ENCODE data around the gene ALPK1.
"Not testable (repeated sequence)": the region's sequence is repeated elsewhere in the genome, so short reads cannot be mapped to it uniquely, and the experiment has no call there.

Gene ALPK1

DNA sequence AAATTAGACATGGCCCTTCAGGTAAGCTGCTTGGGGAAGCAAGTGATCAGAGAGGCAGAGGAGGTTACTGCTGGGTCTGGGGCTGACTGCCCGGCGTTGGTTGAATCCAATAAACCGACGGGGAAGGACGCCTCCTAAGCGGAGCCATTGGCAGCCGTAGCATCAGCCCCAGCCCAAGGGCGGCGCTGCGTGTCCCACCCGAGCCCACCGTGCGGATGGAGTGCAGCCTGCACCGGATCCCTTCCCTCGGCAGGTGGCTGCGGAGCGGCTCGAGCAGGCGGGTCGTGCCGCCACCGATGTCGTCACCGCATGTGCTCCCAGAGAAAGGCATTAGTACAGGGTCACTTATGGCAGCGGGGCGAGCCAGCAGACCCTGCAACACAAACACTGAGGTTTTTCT lies 82.1 kb downstream of the ALPK1 start:
- DNase-seq, result no peak

DNA sequence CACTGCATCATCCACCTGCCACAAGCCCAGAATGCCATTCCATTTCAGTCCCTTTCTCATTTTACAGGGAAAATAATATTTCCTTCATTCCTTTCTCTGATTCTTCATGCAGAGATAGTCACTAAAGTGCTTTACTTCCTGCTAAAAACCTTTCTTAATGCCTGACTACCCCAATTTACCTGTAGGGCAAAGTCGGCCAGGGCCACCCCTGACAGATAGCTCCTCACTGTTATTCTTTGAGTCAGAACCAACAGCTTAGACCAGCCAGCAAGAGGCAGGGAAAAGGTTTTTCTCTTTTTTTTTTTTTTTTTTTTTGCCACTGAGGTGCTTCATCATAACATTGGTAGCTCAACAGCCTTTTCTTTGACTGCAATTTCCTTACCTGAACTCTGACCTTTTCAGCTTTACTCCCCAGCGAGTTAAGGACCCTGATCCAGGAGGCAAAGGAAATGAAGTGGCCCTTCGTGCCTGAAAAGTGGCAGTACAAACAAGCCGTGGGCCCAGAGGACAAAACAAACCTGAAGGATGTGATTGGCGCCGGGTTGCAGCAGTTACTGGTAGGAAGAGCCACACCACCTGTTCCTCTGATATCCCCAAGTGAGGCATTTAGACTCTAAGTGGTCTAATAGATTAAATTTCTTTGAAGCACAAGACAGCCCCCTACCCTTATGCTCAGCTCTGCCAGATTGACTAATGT lies 85.0 kb downstream of the ALPK1 start:
- DNase-seq, result no peak

- DNase-seq, result no peak
Measured at GRCh38 chr4:112386071-112386470, 88.9 kb downstream of the ALPK1 start.

DNA sequence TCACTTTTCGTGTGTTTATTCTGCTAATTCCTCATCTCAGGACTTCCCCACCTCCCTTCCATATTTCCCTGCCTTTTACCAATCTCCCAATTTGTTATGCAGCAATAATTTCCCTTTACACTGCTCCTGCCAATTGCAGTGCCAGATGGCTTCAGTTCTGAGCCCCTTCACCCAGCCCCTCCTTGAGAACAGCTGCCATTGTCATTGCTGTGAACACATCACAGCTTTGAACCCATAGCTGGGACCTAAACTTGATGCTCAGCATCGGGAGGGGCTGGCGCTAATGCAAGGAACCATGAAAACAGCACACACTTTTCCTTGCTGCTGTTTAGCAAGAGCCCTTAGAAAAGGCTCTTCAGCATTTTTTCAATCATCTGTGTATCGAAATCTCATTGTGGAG lies 104.9 kb downstream of the ALPK1 start:
- no peak for DNase-seq

GRCh38 chr4:112403101-112403945 lies 106.2 kb downstream of the ALPK1 start:
- DNase-seq, result no peak

- no peak for DNase-seq
Measured at GRCh38 chr4:112410364-112410763, 113.2 kb downstream of the ALPK1 start.

DNA sequence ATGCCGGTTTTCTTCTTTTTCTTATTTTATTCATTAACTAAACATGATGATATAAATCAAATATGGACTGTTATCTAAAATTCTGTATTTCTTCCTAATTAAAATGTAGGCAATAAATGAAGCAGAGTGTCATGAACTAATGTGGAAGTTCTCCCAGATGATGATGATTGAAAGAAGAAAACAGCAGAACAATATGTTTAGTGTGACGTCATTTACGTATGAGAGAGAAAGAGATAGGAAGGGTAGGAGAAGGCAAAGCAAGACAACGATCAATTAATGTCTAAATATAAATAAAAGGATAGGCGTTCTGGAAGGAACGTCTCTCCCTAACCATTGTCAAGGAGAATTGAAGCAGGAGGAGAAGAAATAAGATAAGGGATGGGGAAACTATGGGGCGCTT lies 113.6 kb downstream of the ALPK1 start:
- DNase-seq, result no peak

GRCh38 chr4:112411781-112412550 lies 114.8 kb downstream of the ALPK1 start:
- DNase-seq, result no peak

DNA sequence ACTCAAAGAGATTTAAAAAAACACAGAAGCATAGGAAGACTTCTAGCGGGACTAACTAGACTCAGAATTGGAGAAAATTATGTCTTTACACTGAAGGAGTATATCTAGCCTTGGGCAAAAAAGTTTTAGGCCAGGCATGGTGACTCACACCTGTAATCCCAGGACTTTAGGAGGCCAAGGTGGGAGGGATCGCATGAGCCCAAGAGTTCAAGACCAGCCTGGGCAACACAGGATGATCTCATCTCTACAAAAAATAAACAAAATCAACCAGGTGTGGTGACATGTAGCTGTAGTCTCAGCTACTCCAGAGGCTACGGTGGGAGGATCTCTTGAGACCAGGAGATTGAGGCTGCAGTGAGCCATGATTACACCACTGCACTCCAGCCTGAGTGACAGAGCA lies 119.3 kb downstream of the ALPK1 start:
- no peak for DNase-seq

DNA sequence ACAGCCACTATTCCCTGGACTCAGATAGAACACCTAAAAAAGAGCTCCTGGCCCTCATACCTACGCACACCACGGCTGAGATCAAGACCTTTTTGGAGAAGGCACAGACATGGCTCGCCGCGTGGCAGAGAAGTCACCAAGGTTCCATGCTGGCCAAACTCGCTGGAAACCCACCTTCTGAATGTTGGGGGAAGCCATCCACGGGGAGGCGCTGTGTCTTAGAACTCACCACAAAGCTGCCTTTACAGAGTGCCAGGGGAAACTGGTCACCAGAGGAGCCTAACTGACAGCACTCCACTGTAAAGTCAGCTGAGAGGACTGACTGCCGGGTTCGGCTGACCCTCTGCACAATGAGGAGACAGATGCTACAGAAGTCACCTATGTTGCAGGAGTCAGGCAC lies 120.9 kb downstream of the ALPK1 start:
- no peak for DNase-seq

- DNase-seq, result no peak
Measured at GRCh38 chr4:112421911-112422310, 124.7 kb downstream of the ALPK1 start.

GRCh38 chr4:112422644-112423043 lies 125.5 kb downstream of the ALPK1 start:
- no peak for DNase-seq

GRCh38 chr4:112423591-112423990 lies 126.4 kb downstream of the ALPK1 start:
- no peak for DNase-seq

DNA sequence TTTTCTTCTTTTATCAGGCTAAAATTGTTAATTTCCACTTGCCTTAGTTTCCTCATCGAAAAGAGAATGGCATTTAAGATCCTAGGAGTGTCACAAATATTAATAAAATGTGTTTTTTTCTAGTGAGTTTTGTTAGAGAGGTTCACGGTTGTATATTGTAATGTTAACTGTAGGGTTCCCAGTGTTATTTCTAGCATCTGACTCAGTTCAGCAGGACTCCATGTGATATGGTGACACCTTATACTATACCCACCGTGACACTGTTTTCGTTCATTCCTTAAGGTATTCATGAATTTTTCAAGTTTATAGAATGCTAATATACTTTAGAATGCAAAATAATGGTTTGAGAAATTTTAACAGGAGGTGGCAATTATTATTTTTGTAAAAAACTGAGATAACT lies 128.7 kb downstream of the ALPK1 start:
- DNase-seq, result no peak

DNA sequence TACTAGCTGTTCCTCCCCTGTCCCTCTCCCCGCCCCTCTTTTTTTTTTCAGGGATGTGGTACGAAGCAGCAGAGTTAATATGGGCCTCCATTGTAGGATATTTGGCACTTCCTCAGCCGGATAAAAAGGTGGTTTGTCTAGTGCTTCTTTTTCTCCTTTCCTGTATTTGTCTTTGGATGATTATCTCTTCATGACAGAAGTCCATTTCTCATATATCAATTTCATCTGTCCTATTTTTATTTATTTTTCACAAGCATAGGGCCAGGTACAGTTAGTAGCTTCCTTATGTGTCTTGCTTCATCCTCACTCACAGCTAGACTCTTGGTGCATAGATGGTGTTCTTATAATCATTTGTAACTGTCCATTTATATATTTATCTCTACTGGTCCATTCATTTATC lies 129.2 kb downstream of the ALPK1 start:
- DNase-seq, result no peak

DNA sequence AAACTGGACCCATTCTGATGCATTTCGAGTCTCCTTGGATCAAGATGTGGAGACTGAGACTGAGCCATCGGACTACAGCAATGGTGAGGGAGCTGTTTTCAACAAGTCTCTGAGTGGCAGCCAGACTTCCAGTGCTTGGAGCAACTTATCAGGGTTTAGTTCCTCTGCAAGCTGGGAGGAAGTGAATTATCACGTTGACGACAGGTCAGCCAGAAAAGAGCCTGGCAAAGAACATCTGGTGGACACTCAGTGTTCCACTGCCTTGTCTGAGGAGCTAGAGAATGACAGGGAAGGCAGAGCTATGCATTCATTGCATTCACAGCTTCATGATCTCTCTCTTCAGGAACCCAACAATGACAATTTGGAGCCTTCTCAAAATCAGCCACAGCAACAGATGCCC lies 134.0 kb downstream of the ALPK1 start:
- DNase-seq, result no peak

GRCh38 chr4:112436987-112437386 lies 139.8 kb downstream of the ALPK1 start:
- DNase-seq, result no peak

DNA sequence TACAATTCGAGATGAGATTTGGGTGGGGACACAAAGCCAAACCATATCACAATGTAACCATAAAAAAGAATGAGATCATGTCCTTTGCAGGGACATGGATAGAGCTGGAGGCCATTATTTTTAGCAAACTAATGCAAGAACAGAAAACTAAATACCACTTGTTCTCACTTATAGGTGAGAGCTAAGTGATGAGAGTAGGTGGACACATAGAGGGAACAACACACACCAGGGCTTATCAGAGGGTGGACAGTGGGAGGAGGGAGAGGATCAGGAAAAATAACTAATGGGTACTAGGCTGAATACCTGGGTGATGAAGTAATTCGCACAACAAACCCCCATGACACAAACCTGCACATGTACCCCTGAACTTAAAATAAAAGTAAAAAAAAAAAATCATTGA lies 145.1 kb downstream of the ALPK1 start:
- not testable (repeated sequence) for DNase-seq

GRCh38 chr4:112448306-112449132 lies 151.3 kb downstream of the ALPK1 start:
- DNase-seq, result no peak

DNA sequence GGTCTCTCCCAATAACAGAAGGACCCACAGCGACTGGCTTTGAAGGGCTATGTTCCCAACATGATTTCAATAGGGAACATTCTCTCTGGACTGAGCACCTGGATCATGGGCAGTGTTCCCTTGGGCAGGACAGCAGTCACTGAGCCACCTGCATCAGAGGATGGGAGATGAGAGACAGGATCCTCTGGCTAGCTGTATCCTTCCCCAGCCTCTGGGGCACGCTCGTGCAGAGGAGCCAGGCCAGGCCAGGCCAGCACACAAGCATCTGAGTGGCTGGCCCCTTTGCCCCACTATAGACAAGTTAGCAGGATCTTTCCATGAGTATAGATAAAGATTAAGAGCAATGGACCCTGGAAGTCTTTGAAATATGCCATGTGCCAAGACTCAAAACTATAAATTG lies 152.5 kb downstream of the ALPK1 start:
- DNase-seq, result no peak

- DNase-seq, result no peak
Measured at GRCh38 chr4:112451104-112451503, 153.9 kb downstream of the ALPK1 start.

GRCh38 chr4:112451831-112452230 lies 154.7 kb downstream of the ALPK1 start:
- DNase-seq, result no peak

DNA sequence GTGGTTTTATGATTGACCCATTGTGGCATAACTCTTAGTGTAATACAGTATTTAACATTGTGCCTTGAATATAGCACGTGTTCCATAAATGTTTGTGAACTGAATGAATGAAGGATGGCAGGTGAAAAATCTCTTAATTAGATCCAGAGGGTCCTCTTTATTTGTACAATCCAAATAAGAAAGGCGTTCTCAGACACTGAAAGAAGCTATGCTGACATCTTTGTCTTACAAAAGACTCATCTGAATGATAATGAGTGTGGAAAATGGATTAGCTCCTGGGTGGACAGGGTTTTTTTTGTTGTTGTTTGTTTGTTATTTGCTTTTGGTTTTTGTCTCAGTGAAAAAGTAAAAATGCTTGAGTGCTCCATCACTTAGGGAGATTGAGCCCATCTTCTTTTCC lies 156.2 kb downstream of the ALPK1 start:
- DNase-seq, result no peak

Data from 8988T (cell line).